ENCODE measurements around the gene KCNT1. TPM values are rescaled to one million over a fixed set of nuclear protein-coding genes. Genes with fewer than 3 reads are reported as not detected.

The KCNT1 gene
- total and polyA plus RNA-seq, 10 of the 15 experiments (the other 5 are each of a cell fraction or from before 2014, with no cell fraction given) = not detected

GRCh38 chr9:135657416-135657815, 44.6 kb upstream of the KCNT1 start:
- ChIA-PET CTCF (interaction anchor here (0.6 kb wide), 1 partner anchor 310 kb away, joined by 3 read pairs; no protein-coding TSS in a partner anchor), RAD21 (ENCODE audit: unreplicated experiment) (no interaction called here), SMC1A (ENCODE audit: uncharacterized antibody, unreplicated experiment) (no interaction called here), POLR2A (no interaction called here)
- Histone ChIP-seq H3K9me3 (replicated peaks; ENCODE audit: control insufficient read depth, insufficient read depth, low read length) (no peaks in the 10 kb centered on the region), H3K36me3 (ENCODE audit: control insufficient read depth in 2 of 2, insufficient read depth in 2 of 2, low read length in 1 of 2) (no peaks in the 10 kb centered on the region), H3K4me3 (no peak overlapping the region), H3K9ac (ENCODE audit: control insufficient read depth, insufficient read depth, low read length) (no peak overlapping the region), H2AFZ (ENCODE audit: control insufficient read depth, low read depth, low read length) (no peak overlapping the region), H4K20me1 (ENCODE audit: control insufficient read depth, insufficient read depth) (no peaks in the 10 kb centered on the region), H3K79me2 (ENCODE audit: control insufficient read depth, insufficient read depth, low read length) (no peaks in the 10 kb centered on the region), H3K4me1 (ENCODE audit: control insufficient read depth, insufficient read depth, low read length) (no peaks in the 10 kb centered on the region), H3K27ac (ENCODE audit: control insufficient read depth, insufficient read depth) (no peak overlapping the region), H3K27me3 (replicated peaks in 1 of 2; ENCODE audit: control insufficient read depth in 2 of 2, insufficient read depth in 2 of 2, low read length in 1 of 2) (peaks cover 0 to 1% of the 10 kb centered on the region in 2 experiments; a peak in 2 of 4 replicates), H3K4me2 (ENCODE audit: control insufficient read depth, insufficient read depth) (no peak overlapping the region)
- intact Hi-C loops (cut with micrococcal nuclease; ENCODE audit: unreplicated experiment) = no loop called here
- DNase-seq (ENCODE audit: low read depth, low spot score) (no peak), ATAC-seq (no peak), FAIRE-seq (no peak)
- in situ Hi-C loops (cut with MboI) = no loop called here
- no TSS peak for BruUV-seq (replicated peaks)
- WGBS (ENCODE audit: insufficient coverage, insufficient replicate concordance, low lambda C conversion rate, missing lambda C conversion rate) = 30% methylated on average over 15 of the region's 15 CpGs
- TF ChIP-seq TCF7 (IDR thresholded peaks at IDR 0.05; ENCODE audit: borderline replicate concordance) (no peak), RB1 (IDR thresholded peaks at IDR 0.05; ENCODE audit: borderline replicate concordance) (no peak), ZNF274 (IDR thresholded peaks at IDR 0.05; ENCODE audit: insufficient read depth, insufficient read length) (no peak), ZNF207 (IDR thresholded peaks at IDR 0.05; ENCODE audit: borderline replicate concordance) (no peak)

- intact Hi-C loops (cut with micrococcal nuclease; ENCODE audit: unreplicated experiment) = no loop called here
- ATAC-seq (no peak), FAIRE-seq (no peak), DNase-seq (ENCODE audit: low read depth, low spot score) (no peak)
- RAD21 ChIA-PET (ENCODE audit: unreplicated experiment) = no interaction called here
- H2AFZ ChIP-seq (ENCODE audit: control insufficient read depth, low read depth, low read length) = no peak overlapping the region
- no TSS peak for BruUV-seq (replicated peaks)
- in situ Hi-C loops (cut with MboI) = no loop called here
- SMC1A ChIA-PET (ENCODE audit: uncharacterized antibody, unreplicated experiment) = no interaction called here
- CTCF ChIA-PET = no interaction called here
- peaks cover 0 to 1% of the 10 kb centered on the region in 2 experiments; a peak in 2 of 4 replicates for H3K27me3 ChIP-seq (replicated peaks in 1 of 2; ENCODE audit: control insufficient read depth in 2 of 2, insufficient read depth in 2 of 2, low read length in 1 of 2)
- H4K20me1 ChIP-seq (ENCODE audit: control insufficient read depth, insufficient read depth) = no peaks in the 10 kb centered on the region
- H3K9me3 ChIP-seq (replicated peaks; ENCODE audit: control insufficient read depth, insufficient read depth, low read length) = no peaks in the 10 kb centered on the region
- no peaks in the 10 kb centered on the region for H3K4me1 ChIP-seq (ENCODE audit: control insufficient read depth, insufficient read depth, low read length)
- WGBS (ENCODE audit: insufficient coverage, insufficient replicate concordance, low lambda C conversion rate, missing lambda C conversion rate) = 51% methylated on average over 13 of the region's 13 CpGs
- H3K36me3 ChIP-seq (ENCODE audit: control insufficient read depth in 2 of 2, insufficient read depth in 2 of 2, low read length in 1 of 2) = no peaks in the 10 kb centered on the region
- no peak overlapping the region for H3K4me3 ChIP-seq
- TF ChIP-seq GABPA (IDR thresholded peaks at IDR 0.05; ENCODE audit: low read depth) (no peak), GATAD2B (conservative IDR thresholded peaks at IDR 0.05; ENCODE audit: low read depth) (no peak), HDAC2 (IDR thresholded peaks at IDR 0.05) (no peak), POLR2AphosphoS2 (IDR thresholded peaks at IDR 0.05; ENCODE audit: low read depth, low read length) (no peak), YBX1 (IDR thresholded peaks at IDR 0.05) (no peak), E2F8 (IDR thresholded peaks at IDR 0.05; ENCODE audit: low read depth, partially characterized antibody) (no peak), STAT3 (IDR thresholded peaks at IDR 0.05; ENCODE audit: low read depth, low read length) (no peak), ATF2 (IDR thresholded peaks at IDR 0.05; ENCODE audit: low read length) (no peak)
- H3K79me2 ChIP-seq (ENCODE audit: control insufficient read depth, insufficient read depth, low read length) = no peaks in the 10 kb centered on the region
- H3K9ac ChIP-seq (ENCODE audit: control insufficient read depth, insufficient read depth, low read length) = no peak overlapping the region
- POLR2A ChIA-PET = no interaction called here
- H3K27ac ChIP-seq (ENCODE audit: control insufficient read depth, insufficient read depth) = no peak overlapping the region
- H3K4me2 ChIP-seq (ENCODE audit: control insufficient read depth, insufficient read depth) = no peak overlapping the region
Observed at GRCh38 chr9:135659252-135659651, 42.7 kb upstream of the KCNT1 start.

All from GM12878 (cell line).